OCI-LY7 (cell line): Measurements from ENCODE around the gene RFPL2. TPM values are rescaled to one million over a fixed set of nuclear protein-coding genes. Genes with fewer than 3 reads are reported as not detected.

Experiments
- BruUV-seq: library from RNA; stranded (reverse); fragments of 400-500 nt; replicated peaks from 2 replicates; lab custom pipeline; 2021; lab: Mats Ljungman, UMichigan
- CTCF ChIA-PET: fragments of 300-600 bp; sonication (Branson Sonifier 250); formaldehyde crosslinking; loops from one replicate; lab custom pipeline; 2022; ENCODE audit warnings: antibody characterized with exemption; ENCODE audit not compliant: unreplicated experiment; lab: Charles Lee
- POLR2A ChIA-PET: fragments of 300-600 bp; sonication (Branson Sonifier 250); formaldehyde crosslinking; loops from one replicate; lab custom pipeline; 2022; ENCODE audit warnings: antibody characterized with exemption; lab: Charles Lee
- DNase-seq: peaks from one replicate; pipeline ENCODE4 v3.0.0-alpha.2; 2015; ENCODE audit warnings: low spot score
- H2AFZ ChIP-seq: fragments of 200-600 bp; sonication (generic), shearing (Covaris generic); 2 replicates; pipeline ENCODE4 v1.6.1; 2014; ENCODE audit warnings: mild to moderate bottlenecking, antibody characterized with exemption, low read length, moderate library complexity
- H3K27ac ChIP-seq: fragments of 200-600 bp; sonication (generic); 2 replicates; pipeline ENCODE4 v1.5.1; 2014; ENCODE audit warnings: mixed run types, low read depth, mild to moderate bottlenecking, moderate library complexity, low read length, inconsistent platforms; ENCODE audit not compliant: poor library complexity, severe bottlenecking
- H3K36me3 ChIP-seq: fragments of 200-600 bp; sonication (generic); 2 replicates; pipeline ENCODE4 v1.6.1; 2014; ENCODE audit warnings: mild to moderate bottlenecking, antibody characterized with exemption, low read length, moderate library complexity, mixed read lengths; ENCODE audit not compliant: insufficient read depth
- H3K4me1 ChIP-seq: fragments of 200-600 bp; sonication (generic); 2 replicates; pipeline ENCODE4 v1.5.1; 2014; ENCODE audit warnings: mild to moderate bottlenecking, low read length; ENCODE audit not compliant: insufficient read depth, poor library complexity, severe bottlenecking
- H3K4me2 ChIP-seq: fragments of 200-600 bp; sonication (generic); 2 replicates; pipeline ENCODE4 v1.6.1; 2014; ENCODE audit warnings: mild to moderate bottlenecking, low read length
- H3K4me3 ChIP-seq: fragments of 200-600 bp; sonication (generic); 2 replicates; pipeline ENCODE4 v1.5.1; 2014; ENCODE audit warnings: mild to moderate bottlenecking, low read depth, low read length; ENCODE audit not compliant: poor library complexity, severe bottlenecking
- H3K79me2 ChIP-seq: fragments of 200-600 bp; sonication (generic); 2 replicates; pipeline ENCODE4 v1.6.1; 2016; ENCODE audit warnings: low read depth, mild to moderate bottlenecking, low read length, moderate library complexity, mixed read lengths; ENCODE audit not compliant: insufficient read depth
- H3K9me2 ChIP-seq: fragments of 200-600 bp; sonication (generic); 2 replicates; pipeline ENCODE4 v1.6.1; 2016; ENCODE audit warnings: mild to moderate bottlenecking, low read length, mixed read lengths; ENCODE audit not compliant: insufficient read depth
- H3K9me3 ChIP-seq: fragments of 200-600 bp; sonication (generic); 2 replicates; pipeline ENCODE4 v1.6.1; 2014; ENCODE audit warnings: mild to moderate bottlenecking, mixed run types, low read length, mixed read lengths
- H4K20me1 ChIP-seq: fragments of 200-600 bp; sonication (generic); 2 replicates; pipeline ENCODE4 v1.6.1; 2014; ENCODE audit warnings: mild to moderate bottlenecking, antibody characterized with exemption, low read length, moderate library complexity, mixed read lengths; ENCODE audit not compliant: insufficient read depth
- CTCF ChIP-seq: fragments of 200-600 bp; sonication (generic); conservative IDR thresholded peaks from 2 replicates; pipeline ENCODE4 v1.5.1; 2014; ENCODE audit warnings: mild to moderate bottlenecking, antibody characterized with exemption, low read length, moderate library complexity, mixed read lengths
- EZH2phosphoT487 ChIP-seq: fragments of 200-600 bp; sonication (generic); IDR thresholded peaks from 2 replicates; pipeline ENCODE4 v1.6.1; 2018; ENCODE audit warnings: low read depth, borderline replicate concordance, mild to moderate bottlenecking, mixed run types, antibody characterized with exemption, low read length, moderate library complexity, mixed read lengths
- intact Hi-C: fragments of 100-400 bp; cut with micrococcal nuclease; formaldehyde crosslinking; loops from one replicate; pipeline ENCODE4 v1.10.0; 2022; ENCODE audit not compliant: unreplicated experiment
- total RNA-seq, 2 experiments: library from RNA; depleted of rRNA in 1 of 2; stranded (reverse); fragments of >200 nt in 1 of 2; shearing (Covaris generic) in 1 of 2; gene quantifications; 2 replicates each; pipeline ENCODE4 v1.2.3, GENCODE V29; 2014 to 2022

The RFPL2 gene
- total RNA-seq, 2 experiments from 2014 or later, result not detected

- Histone ChIP-seq H2AFZ (no peak overlapping the region), H3K4me1 (no peaks in the 10 kb centered on the region), H3K27ac (no peak overlapping the region), H3K9me2 (no peaks in the 10 kb centered on the region), H3K4me3 (no peak overlapping the region), H4K20me1 (no peaks in the 10 kb centered on the region), H3K36me3 (no peaks in the 10 kb centered on the region), H3K4me2 (no peak overlapping the region), H3K9me3 (no peaks in the 10 kb centered on the region), H3K79me2 (no peaks in the 10 kb centered on the region)
- ChIA-PET POLR2A (no interaction called here), CTCF (no interaction called here)
- DNase-seq, result no peak
- no peak for TF ChIP-seq EZH2phosphoT487
- intact Hi-C loops, result loop anchor here (10.0 kb wide), 1 partner anchor 271 kb away; the partner anchor contains the start of gene FBXO7
- no TSS peak for BruUV-seq
Measured at GRCh38 chr22:32204040-32204855, 625 bp downstream of the RFPL2 start.

- Histone ChIP-seq H3K9me3 (no peaks in the 10 kb centered on the region), H3K27ac (no peak overlapping the region), H3K4me3 (no peak overlapping the region), H4K20me1 (no peaks in the 10 kb centered on the region), H3K4me2 (no peak overlapping the region), H3K79me2 (no peaks in the 10 kb centered on the region), H3K4me1 (no peaks in the 10 kb centered on the region), H3K36me3 (no peaks in the 10 kb centered on the region), H2AFZ (no peak overlapping the region), H3K9me2 (no peaks in the 10 kb centered on the region)
- no TSS peak for BruUV-seq
- DNase-seq, result no peak
- ChIA-PET CTCF (no interaction called here), POLR2A (no interaction called here)
- TF ChIP-seq EZH2phosphoT487 (no peak), CTCF (no peak)
- intact Hi-C loops, result loop anchor here (10.0 kb wide), 1 partner anchor 271 kb away; the partner anchor contains the start of gene FBXO7
Measured at GRCh38 chr22:32203181-32204039, 1.5 kb downstream of the RFPL2 start.

- intact Hi-C loops, result loop anchor here (10.0 kb wide), 1 partner anchor 272 kb away; the partner anchor contains the start of gene FBXO7
Measured at GRCh38 chr22:32202539-32203180, 2.2 kb downstream of the RFPL2 start.

More at GRCh38 chr22:32202539-32203180, 2.2 kb downstream of the RFPL2 start:
- TF ChIP-seq EZH2phosphoT487 (no peak), CTCF (peak; percentile 69)
- H2AFZ ChIP-seq, result no peak overlapping the region
- no peak overlapping the region for H3K27ac ChIP-seq
- DNase-seq, result peak; percentile 45
- ChIA-PET CTCF (interaction anchor here (0.6 kb wide), 1 partner anchor 99 kb away, joined by 3 read pairs; no protein-coding TSS in a partner anchor), POLR2A (no interaction called here)
- H3K9me2 ChIP-seq, result no peaks in the 10 kb centered on the region
- BruUV-seq, result no TSS peak
- H3K36me3 ChIP-seq, result no peaks in the 10 kb centered on the region
- H3K4me1 ChIP-seq, result no peaks in the 10 kb centered on the region
- H4K20me1 ChIP-seq, result no peaks in the 10 kb centered on the region
- H3K4me2 ChIP-seq, result 0 out of 2 replicates have a peak overlapping the region, but pooled peaks have one; percentile 21
- H3K9me3 ChIP-seq, result no peaks in the 10 kb centered on the region
- H3K79me2 ChIP-seq, result no peaks in the 10 kb centered on the region
- H3K4me3 ChIP-seq, result no peak overlapping the region
